PC-3 (cell line): ENCODE measurements around the gene BCAR3.

Source experiments
- CTCF ChIP-seq: fragments of 300-600 bp; sonication (generic); conservative IDR thresholded peaks from 2 replicates; pipeline ENCODE4 v1.5.1; 2017; ENCODE audit warnings: antibody characterized with exemption, low read depth, mild to moderate bottlenecking, low read length
- EZH2 ChIP-seq: fragments of 300-600 bp; sonication (generic); IDR thresholded peaks from one replicate; pipeline ENCODE4 v1.6.1; 2017; ENCODE audit warnings: antibody characterized with exemption, mild to moderate bottlenecking, low read length; ENCODE audit not compliant: unreplicated experiment
- EZH2phosphoT487 ChIP-seq: fragments of 300-600 bp; sonication (generic); IDR thresholded peaks from 2 replicates; pipeline ENCODE4 v1.6.1; 2018; ENCODE audit warnings: mild to moderate bottlenecking, antibody characterized with exemption, low read length, borderline replicate concordance

GRCh38 chr1:93694039-93694438 lies 12.4 kb upstream of the BCAR3 start:
- TF ChIP-seq CTCF (no peak), EZH2phosphoT487 (no peak), EZH2 (no peak)
